Measurements from ENCODE around the gene MLF2.
"Not testable (repeated sequence)": the region's sequence is repeated elsewhere in the genome, so short reads cannot be mapped to it uniquely, and the experiment has no call there.

Gene MLF2

GRCh38 chr12:6751767-6752166 is 1.2 kb downstream of the MLF2 start:
- Histone ChIP-seq H3K27ac (ENCODE audit: low read depth in 2 of 2, low read length in 2 of 2) (peak overlapping the region in 1 of 2 donors; percentile 98), H3K4me1 (ENCODE audit: control insufficient read depth in 2 of 2, insufficient read depth in 2 of 2, low read length in 2 of 2) (peaks cover 13 to 15% of the 10 kb centered on the region in 2 donors), H3K9me3 (ENCODE audit: control insufficient read depth in 2 of 2, low read length in 2 of 2) (no peaks in the 10 kb centered on the region), H3K9ac (ENCODE audit: low read depth in 1 of 2, low read length in 2 of 2) (peak overlapping the region; percentile 97 to 98), H3K4me3 (ENCODE audit: low read length in 2 of 2) (peak overlapping the region; percentile 92 to 95), H3K36me3 (ENCODE audit: control insufficient read depth in 2 of 2, insufficient read depth in 2 of 2, low read length in 2 of 2) (peaks cover 43 to 48% of the 10 kb centered on the region in 2 donors), H3K27me3 (ENCODE audit: control insufficient read depth in 2 of 2, insufficient read depth in 2 of 2, low read length in 2 of 2) (no peaks in the 10 kb centered on the region)

DNA sequence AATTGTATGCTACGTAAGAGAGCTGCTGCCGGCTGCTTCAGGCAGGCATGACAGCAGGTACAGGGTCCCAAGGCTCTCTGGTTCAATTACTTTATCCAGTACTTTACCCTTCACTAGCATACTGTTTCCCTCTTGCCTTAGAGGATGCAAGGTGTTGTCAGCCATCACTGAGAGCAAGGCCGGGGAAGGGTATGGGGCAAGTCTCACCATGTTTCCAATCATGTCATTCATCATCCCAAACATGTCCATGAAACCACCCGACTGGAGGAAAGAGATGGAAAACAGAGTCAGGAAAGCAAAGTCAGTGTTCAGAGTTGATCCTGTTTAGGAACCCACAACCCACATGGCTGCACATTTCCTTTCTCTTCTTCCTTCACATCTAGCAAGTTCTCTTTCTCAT is 2.4 kb downstream of the MLF2 start:
- Histone ChIP-seq H3K4me1 (ENCODE audit: control insufficient read depth in 2 of 2, insufficient read depth in 2 of 2, low read length in 2 of 2) (peaks cover 13 to 15% of the 10 kb centered on the region in 2 donors), H3K36me3 (ENCODE audit: control insufficient read depth in 2 of 2, insufficient read depth in 2 of 2, low read length in 2 of 2) (peaks cover 47 to 57% of the 10 kb centered on the region in 2 donors), H3K4me3 (ENCODE audit: low read length in 2 of 2) (no peak overlapping the region), H3K27ac (ENCODE audit: low read depth in 2 of 2, low read length in 2 of 2) (no peak overlapping the region), H3K9me3 (ENCODE audit: control insufficient read depth in 2 of 2, low read length in 2 of 2) (no peaks in the 10 kb centered on the region), H3K9ac (ENCODE audit: low read depth in 1 of 2, low read length in 2 of 2) (no peak overlapping the region), H3K27me3 (ENCODE audit: control insufficient read depth in 2 of 2, insufficient read depth in 2 of 2, low read length in 2 of 2) (no peaks in the 10 kb centered on the region)

- Histone ChIP-seq H3K27me3 (ENCODE audit: control insufficient read depth in 2 of 2, insufficient read depth in 2 of 2, low read length in 2 of 2) (no peaks in the 10 kb centered on the region), H3K36me3 (ENCODE audit: control insufficient read depth in 2 of 2, insufficient read depth in 2 of 2, low read length in 2 of 2) (peaks cover 47 to 60% of the 10 kb centered on the region in 2 donors), H3K9ac (ENCODE audit: low read depth in 1 of 2, low read length in 2 of 2) (no peak overlapping the region), H3K4me1 (ENCODE audit: control insufficient read depth in 2 of 2, insufficient read depth in 2 of 2, low read length in 2 of 2) (peaks cover 10 to 11% of the 10 kb centered on the region in 2 donors), H3K4me3 (ENCODE audit: low read length in 2 of 2) (no peak overlapping the region), H3K27ac (ENCODE audit: low read depth in 2 of 2, low read length in 2 of 2) (no peak overlapping the region), H3K9me3 (ENCODE audit: control insufficient read depth in 2 of 2, low read length in 2 of 2) (no peaks in the 10 kb centered on the region)
Observed at GRCh38 chr12:6748761-6749160, 4.2 kb downstream of the MLF2 start.

- Histone ChIP-seq H3K9me3 (ENCODE audit: control insufficient read depth in 2 of 2, low read length in 2 of 2) (no peaks in the 10 kb centered on the region), H3K27me3 (ENCODE audit: control insufficient read depth in 2 of 2, insufficient read depth in 2 of 2, low read length in 2 of 2) (no peaks in the 10 kb centered on the region), H3K4me1 (ENCODE audit: control insufficient read depth in 2 of 2, insufficient read depth in 2 of 2, low read length in 2 of 2) (peaks cover 6 to 7% of the 10 kb centered on the region in 2 donors), H3K27ac (ENCODE audit: low read depth in 2 of 2, low read length in 2 of 2) (no peak overlapping the region), H3K36me3 (ENCODE audit: control insufficient read depth in 2 of 2, insufficient read depth in 2 of 2, low read length in 2 of 2) (peaks cover 47 to 60% of the 10 kb centered on the region in 2 donors), H3K9ac (ENCODE audit: low read depth in 1 of 2, low read length in 2 of 2) (no peak overlapping the region), H3K4me3 (ENCODE audit: low read length in 2 of 2) (no peak overlapping the region)
Observed at GRCh38 chr12:6747216-6747615, 5.7 kb downstream of the MLF2 start.

GRCh38 chr12:6745741-6746525 is 7.0 kb downstream of the MLF2 start:
- Histone ChIP-seq H3K27ac (ENCODE audit: low read depth in 2 of 2, low read length in 2 of 2) (peak overlapping the region in 1 of 2 donors; percentile 45), H3K9ac (ENCODE audit: low read depth in 1 of 2, low read length in 2 of 2) (no peak overlapping the region), H3K4me3 (ENCODE audit: low read length in 2 of 2) (no peak overlapping the region), H3K27me3 (ENCODE audit: control insufficient read depth in 2 of 2, insufficient read depth in 2 of 2, low read length in 2 of 2) (no peaks in the 10 kb centered on the region), H3K4me1 (ENCODE audit: control insufficient read depth in 2 of 2, insufficient read depth in 2 of 2, low read length in 2 of 2) (no peaks in the 10 kb centered on the region), H3K36me3 (ENCODE audit: control insufficient read depth in 2 of 2, insufficient read depth in 2 of 2, low read length in 2 of 2) (peaks cover 42 to 52% of the 10 kb centered on the region in 2 donors), H3K9me3 (ENCODE audit: control insufficient read depth in 2 of 2, low read length in 2 of 2) (no peaks in the 10 kb centered on the region)

- not testable (repeated sequence) for H3K9me3 ChIP-seq (ENCODE audit: control insufficient read depth in 2 of 2, low read length in 2 of 2); H3K27me3 ChIP-seq (ENCODE audit: control insufficient read depth in 2 of 2, insufficient read depth in 2 of 2, low read length in 2 of 2); H3K9ac ChIP-seq (ENCODE audit: low read depth in 1 of 2, low read length in 2 of 2); H3K4me3 ChIP-seq (ENCODE audit: low read length in 2 of 2); H3K27ac ChIP-seq (ENCODE audit: low read depth in 2 of 2, low read length in 2 of 2); H3K4me1 ChIP-seq (ENCODE audit: control insufficient read depth in 2 of 2, insufficient read depth in 2 of 2, low read length in 2 of 2)
- peaks cover 18 to 26% of the 10 kb centered on the region in 2 donors for H3K36me3 ChIP-seq (ENCODE audit: control insufficient read depth in 2 of 2, insufficient read depth in 2 of 2, low read length in 2 of 2)
Observed at GRCh38 chr12:6743300-6743699, 9.6 kb downstream of the MLF2 start.

GRCh38 chr12:6742834-6743233 is 10.1 kb downstream of the MLF2 start:
- H3K4me3 ChIP-seq (ENCODE audit: low read length in 2 of 2): no peak overlapping the region
- H3K9ac ChIP-seq (ENCODE audit: low read depth in 1 of 2, low read length in 2 of 2): no peak overlapping the region
- H3K27me3 ChIP-seq (ENCODE audit: control insufficient read depth in 2 of 2, insufficient read depth in 2 of 2, low read length in 2 of 2): no peaks in the 10 kb centered on the region
- H3K4me1 ChIP-seq (ENCODE audit: control insufficient read depth in 2 of 2, insufficient read depth in 2 of 2, low read length in 2 of 2): no peaks in the 10 kb centered on the region
- H3K27ac ChIP-seq (ENCODE audit: low read depth in 2 of 2, low read length in 2 of 2): no peak overlapping the region
- H3K36me3 ChIP-seq (ENCODE audit: control insufficient read depth in 2 of 2, insufficient read depth in 2 of 2, low read length in 2 of 2): peaks cover 14 to 22% of the 10 kb centered on the region in 2 donors
- no peaks in the 10 kb centered on the region for H3K9me3 ChIP-seq (ENCODE audit: control insufficient read depth in 2 of 2, low read length in 2 of 2)

- not testable (repeated sequence) for H3K4me1 ChIP-seq (ENCODE audit: control insufficient read depth in 2 of 2, insufficient read depth in 2 of 2, low read length in 2 of 2); H3K9ac ChIP-seq (ENCODE audit: low read depth in 1 of 2, low read length in 2 of 2); H3K27me3 ChIP-seq (ENCODE audit: control insufficient read depth in 2 of 2, insufficient read depth in 2 of 2, low read length in 2 of 2); H3K4me3 ChIP-seq (ENCODE audit: low read length in 2 of 2); H3K9me3 ChIP-seq (ENCODE audit: control insufficient read depth in 2 of 2, low read length in 2 of 2); H3K27ac ChIP-seq (ENCODE audit: low read depth in 2 of 2, low read length in 2 of 2)
- H3K36me3 ChIP-seq (ENCODE audit: control insufficient read depth in 2 of 2, insufficient read depth in 2 of 2, low read length in 2 of 2): peaks cover 7 to 15% of the 10 kb centered on the region in 2 donors
Observed at GRCh38 chr12:6742080-6742479, 10.9 kb downstream of the MLF2 start.

- H3K27me3 ChIP-seq (ENCODE audit: control insufficient read depth in 2 of 2, insufficient read depth in 2 of 2, low read length in 2 of 2): no peaks in the 10 kb centered on the region
- no peak overlapping the region for H3K27ac ChIP-seq (ENCODE audit: low read depth in 2 of 2, low read length in 2 of 2)
- H3K9ac ChIP-seq (ENCODE audit: low read depth in 1 of 2, low read length in 2 of 2): no peak overlapping the region
- no peaks in the 10 kb centered on the region for H3K4me1 ChIP-seq (ENCODE audit: control insufficient read depth in 2 of 2, insufficient read depth in 2 of 2, low read length in 2 of 2)
- no peaks in the 10 kb centered on the region for H3K9me3 ChIP-seq (ENCODE audit: control insufficient read depth in 2 of 2, low read length in 2 of 2)
- H3K36me3 ChIP-seq (ENCODE audit: control insufficient read depth in 2 of 2, insufficient read depth in 2 of 2, low read length in 2 of 2): peaks cover under 1 to 11% of the 10 kb centered on the region in 2 donors
- H3K4me3 ChIP-seq (ENCODE audit: low read length in 2 of 2): no peak overlapping the region
Observed at GRCh38 chr12:6736754-6737153, 16.2 kb downstream of the MLF2 start.

DNA sequence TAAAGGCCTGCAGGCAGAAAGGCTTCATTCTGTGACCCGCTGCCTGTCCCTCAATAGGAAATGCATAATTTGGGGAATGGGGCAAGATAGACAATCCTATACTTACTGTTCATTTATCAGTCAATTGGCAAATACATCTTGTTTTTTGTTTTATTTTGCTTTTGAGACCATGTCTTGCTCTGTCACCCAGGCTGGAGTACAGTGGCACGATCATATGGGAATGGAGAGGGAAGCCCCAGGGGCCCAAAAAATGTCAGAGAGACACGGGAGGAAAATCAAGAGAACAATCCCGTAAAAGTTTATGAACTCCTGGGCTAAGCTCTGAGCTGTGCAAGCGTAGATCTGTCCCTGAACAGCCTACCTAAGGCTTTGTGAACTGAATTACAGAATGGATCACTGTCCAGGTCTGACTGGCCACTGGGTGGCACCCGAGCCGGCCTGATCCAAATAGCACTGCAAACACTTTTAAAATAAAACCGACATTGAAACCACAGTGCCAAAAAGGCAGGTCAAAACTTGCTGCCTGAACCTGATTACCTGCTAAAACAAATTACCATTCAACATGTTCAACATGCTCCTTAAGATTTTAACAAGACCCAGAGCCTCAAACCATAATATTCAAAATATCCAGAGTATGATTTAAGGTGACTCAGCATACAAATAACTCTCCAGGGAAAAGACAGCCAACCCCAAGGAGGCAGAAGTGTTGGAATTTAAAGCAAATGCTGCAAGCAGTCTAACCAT is 17.3 kb downstream of the MLF2 start:
- no peaks in the 10 kb centered on the region for H3K9me3 ChIP-seq (ENCODE audit: control insufficient read depth in 2 of 2, low read length in 2 of 2)
- H3K9ac ChIP-seq (ENCODE audit: low read depth in 1 of 2, low read length in 2 of 2): no peak overlapping the region
- H3K36me3 ChIP-seq (ENCODE audit: control insufficient read depth in 2 of 2, insufficient read depth in 2 of 2, low read length in 2 of 2): peaks cover 12 to 20% of the 10 kb centered on the region in 2 donors
- no peak overlapping the region for H3K27ac ChIP-seq (ENCODE audit: low read depth in 2 of 2, low read length in 2 of 2)
- no peaks in the 10 kb centered on the region for H3K4me1 ChIP-seq (ENCODE audit: control insufficient read depth in 2 of 2, insufficient read depth in 2 of 2, low read length in 2 of 2)
- H3K27me3 ChIP-seq (ENCODE audit: control insufficient read depth in 2 of 2, insufficient read depth in 2 of 2, low read length in 2 of 2): no peaks in the 10 kb centered on the region
- H3K4me3 ChIP-seq (ENCODE audit: low read length in 2 of 2): no peak overlapping the region

All from mucosa of rectum (tissue), 2 donors.